Liver (tissue), 9 donors: ENCODE measurements around the gene NFE2L2. TPM values are rescaled to one million over a fixed set of nuclear protein-coding genes. Genes with fewer than 3 reads are reported as not detected.

Experiments used
- DNase-seq: peaks from one replicate; pipeline ENCODE4 v3.0.0-alpha.2; 2017; ENCODE audit warnings: low spot score
- H3K27ac ChIP-seq, 2 donors: one replicate each; pipeline ENCODE4 v1.7.0; 2013; ENCODE audit warnings: inconsistent platforms in 2 of 2, low read length in 2 of 2, control low read depth in 1 of 2, low read depth in 1 of 2, mild to moderate bottlenecking in 1 of 2
- H3K27me3 ChIP-seq, 4 donors: one replicate each; pipeline versions ENCODE4 v1.6.1 to v1.7.0; 2013; ENCODE audit warnings: low read length in 3 of 4, inconsistent platforms in 1 of 4, mild to moderate bottlenecking in 1 of 4, moderate library complexity in 1 of 4; ENCODE audit not compliant: control insufficient read depth in 4 of 4, insufficient read depth in 4 of 4
- H3K36me3 ChIP-seq, 4 donors: one replicate each; pipeline versions ENCODE4 v1.6.1 to v1.7.0; 2013; ENCODE audit warnings: low read length in 3 of 4, mild to moderate bottlenecking in 3 of 4, low read depth in 1 of 4, moderate library complexity in 1 of 4; ENCODE audit not compliant: control insufficient read depth in 4 of 4, insufficient read depth in 3 of 4
- H3K4me1 ChIP-seq, 4 donors: one replicate each; pipeline versions ENCODE4 v1.6.1 to v1.7.0; 2013; ENCODE audit warnings: low read length in 3 of 4, mild to moderate bottlenecking in 3 of 4, moderate library complexity in 1 of 4; ENCODE audit not compliant: control insufficient read depth in 4 of 4, insufficient read depth in 4 of 4
- H3K4me3 ChIP-seq, 3 donors: one replicate each; pipeline versions ENCODE4 v1.6.1 to v1.7.0; 2013; ENCODE audit warnings: low read length in 3 of 3, control low read depth in 1 of 3, low read depth in 1 of 3, mild to moderate bottlenecking in 1 of 3
- H3K9ac ChIP-seq, 2 donors: one replicate each; pipeline ENCODE4 v1.7.0; 2013; ENCODE audit warnings: low read length in 2 of 2, mild to moderate bottlenecking in 2 of 2, moderate library complexity in 2 of 2, control low read depth in 1 of 2, low read depth in 1 of 2
- H3K9me3 ChIP-seq, 4 donors: one replicate each; pipeline versions ENCODE4 v1.6.1 to v1.7.0; 2013; ENCODE audit warnings: low read length in 3 of 4; ENCODE audit not compliant: control insufficient read depth in 4 of 4
- ATF3 ChIP-seq: IDR thresholded peaks from 2 replicates; pipeline ENCODE4 v1.6.1; 2016; ENCODE audit warnings: antibody characterized with exemption
- CTCF ChIP-seq: fragments of 150-350 bp; IDR thresholded peaks from 2 replicates; pipeline ENCODE4 v1.5.1; 2017; ENCODE audit warnings: improper control_type of control experiment, low read depth, low read length; ENCODE audit not compliant: missing input control
- EGR1 ChIP-seq, 2 donors: IDR thresholded peaks; 2 replicates each; pipeline ENCODE4 v1.6.1; 2016 to 2018; ENCODE audit warnings: antibody characterized with exemption in 2 of 2, low read depth in 2 of 2
- HNF4A ChIP-seq, 2 donors: conservative IDR thresholded peaks; 2 replicates each; pipeline ENCODE4 v1.6.1; 2016; ENCODE audit warnings: antibody characterized with exemption in 2 of 2, mild to moderate bottlenecking in 2 of 2
- HNF4G ChIP-seq: IDR thresholded peaks from 2 replicates; pipeline ENCODE4 v1.6.1; 2016; ENCODE audit warnings: antibody characterized with exemption
- JUND ChIP-seq, 2 donors: IDR thresholded peaks; 2 replicates each; pipeline ENCODE4 v1.6.1; 2016; ENCODE audit warnings: antibody characterized with exemption in 2 of 2
- MAX ChIP-seq: IDR thresholded peaks from 2 replicates; pipeline ENCODE4 v1.6.1; 2016; ENCODE audit warnings: antibody characterized with exemption
- NR2F2 ChIP-seq: IDR thresholded peaks from 2 replicates; pipeline ENCODE4 v1.6.1; 2016; ENCODE audit warnings: antibody characterized with exemption
- REST ChIP-seq: IDR thresholded peaks from 2 replicates; pipeline ENCODE4 v1.6.1; 2016; ENCODE audit warnings: antibody characterized with exemption, mild to moderate bottlenecking
- RXRA ChIP-seq, 2 donors: IDR thresholded peaks; 2 replicates each; pipeline ENCODE4 v1.6.1; 2017 to 2018; ENCODE audit warnings: antibody characterized with exemption in 2 of 2, mild to moderate bottlenecking in 1 of 2
- SP1 ChIP-seq: IDR thresholded peaks from 2 replicates; pipeline ENCODE4 v1.6.1; 2018; ENCODE audit warnings: antibody characterized with exemption, mild to moderate bottlenecking
- TAF1 ChIP-seq: conservative IDR thresholded peaks from 2 replicates; pipeline ENCODE4 v1.6.1; 2016; ENCODE audit warnings: antibody characterized with exemption, mild to moderate bottlenecking
- ZBTB33 ChIP-seq: IDR thresholded peaks from 2 replicates; pipeline ENCODE4 v1.6.1; 2016; ENCODE audit warnings: antibody characterized with exemption
- whole genome bisulfite sequencing: extraction: QIAGEN DNeasy Blood & Tissue Kit; methylation state at CpG from one replicate; pipeline ENCODE4 v1.1.7; 2013; 5-methylcytosine and 5-hydroxymethylcytosine counted together
- polyA plus RNA-seq, 2 donors: library from polyadenylated mRNA; stranded (reverse) in 1 of 2; unstranded in 1 of 2; fragments of 200-250 nt in 1 of 2; fragments of >200 nt in 1 of 2; fragmentation: Nextera tagmentation in 1 of 2; extraction: Ambion mirVana in 1 of 2; gene quantifications; one replicate each; pipeline versions ENCODE4 v1.2.1 to v1.2.3, GENCODE V29; 2013 to 2015
- total RNA-seq, 2 donors: library from RNA; depleted of rRNA; stranded (reverse); fragments of >200 nt; gene quantifications; one replicate each; pipeline ENCODE4 v1.2.3, GENCODE V29; 2014
- donor health status: healthy.
- donor health status: healthy.
- donor health status: healthy.
- donor health status: healthy.
- donor health status: healthy.

NFE2L2 gene
- total and polyA plus RNA-seq, 4 donors, result 22.5 to 31.0 (median 27.1) TPM

GRCh38 chr2:177246000-177246399 lies 18.5 kb downstream of the NFE2L2 start:
- WGBS, result 22% methylated on average over 3 of the region's 3 CpGs
- TF ChIP-seq REST, result no peak
- no peak for TF ChIP-seq MAX
- no peak for TF ChIP-seq EGR1 (IDR thresholded peaks at IDR 0.05; ENCODE audit: low read depth in 2 of 2)
- no peak for TF ChIP-seq CTCF
- TF ChIP-seq SP1, result no peak
- TF ChIP-seq TAF1, result no peak
- TF ChIP-seq NR2F2, result no peak
- no peak for TF ChIP-seq ATF3
- TF ChIP-seq ZBTB33, result no peak
- TF ChIP-seq RXRA (IDR thresholded peaks at IDR 0.05), result no peak
- no peak for TF ChIP-seq HNF4A (conservative IDR thresholded peaks at IDR 0.05)
- no peak for TF ChIP-seq JUND (IDR thresholded peaks at IDR 0.05)
- TF ChIP-seq HNF4G, result no peak
- no peak overlapping the region for H3K9ac ChIP-seq

GRCh38 chr2:177245010-177245422 lies 19.5 kb downstream of the NFE2L2 start:
- Histone ChIP-seq H3K27ac (peak overlapping the region; percentile 50 to 56), H3K36me3 (no peaks in the 10 kb centered on the region), H3K27me3 (no peaks in the 10 kb centered on the region), H3K4me3 (no peak overlapping the region), H3K9ac (no peak overlapping the region), H3K9me3 (no peaks in the 10 kb centered on the region), H3K4me1 (peaks cover 9 to 54% (median 31%) of the 10 kb centered on the region in 4 donors)
- TF ChIP-seq NR2F2 (peak; percentile 29), EGR1 (IDR thresholded peaks at IDR 0.05; ENCODE audit: low read depth in 2 of 2) (no peak), HNF4A (conservative IDR thresholded peaks at IDR 0.05) (no peak), JUND (IDR thresholded peaks at IDR 0.05) (peak in 1 of 2 donors; percentile 57)
- no peak for DNase-seq
- 71% methylated on average over 4 of the region's 4 CpGs for WGBS

More at GRCh38 chr2:177246000-177246399, 18.5 kb downstream of the NFE2L2 start:
- Histone ChIP-seq H3K4me3 (no peak overlapping the region), H3K27ac (peak overlapping the region; percentile 56 to 71), H3K4me1 (peaks cover 12 to 47% (median 27%) of the 10 kb centered on the region in 4 donors), H3K9me3 (no peaks in the 10 kb centered on the region), H3K36me3 (no peaks in the 10 kb centered on the region), H3K27me3 (no peaks in the 10 kb centered on the region)
- DNase-seq, result no peak
